ENCODE results near the gene PTPN14.

The PTPN14 gene

GRCh38 chr1:214569357-214570004 lies 18.1 kb upstream of the PTPN14 start:
- Histone ChIP-seq H3K4me1 (ENCODE audit: control insufficient read depth, insufficient read depth, low read length) (peaks cover 11% of the 10 kb centered on the region; the same call in 1 of the 2 replicates), H3K27ac (ENCODE audit: extremely low read depth, low read depth, low read length) (no peak overlapping the region), H3K9me3 (ENCODE audit: control insufficient read depth, insufficient read depth, low read depth, low read length) (no peaks in the 10 kb centered on the region), H3K36me3 (ENCODE audit: control insufficient read depth in 2 of 2, insufficient read depth in 1 of 2, low read length in 2 of 2) (no peaks in the 10 kb centered on the region), H3K4me3 (ENCODE audit: low read depth, low read length) (no peak overlapping the region)
- POLR2A ChIA-PET, result no interaction called here
- peak; percentile 68 for TF ChIP-seq ZBTB17 (tag by site-specific recombination; IDR thresholded peaks at IDR 0.05)
- TF ChIP-seq ZNF266 (tag by site-specific recombination; IDR thresholded peaks at IDR 0.05; ENCODE audit: low read depth), result no peak
- TF ChIP-seq ZNF366 (tag by site-specific recombination; conservative IDR thresholded peaks at IDR 0.05), result peak; percentile 71; the same call in 1 of the 2 replicates
- CTCF ChIA-PET, result interaction anchor here (1.1 to 1.3 kb wide), 3 partner anchors 9 to 16 kb away, joined by 3 to 5 read pairs (median 5); no protein-coding TSS in a partner anchor

- Histone ChIP-seq H3K9me3 (ENCODE audit: control insufficient read depth, insufficient read depth, low read depth, low read length) (no peaks in the 10 kb centered on the region), H3K4me1 (ENCODE audit: control insufficient read depth, insufficient read depth, low read length) (peaks cover 11% of the 10 kb centered on the region; the same call in 1 of the 2 replicates), H3K4me3 (ENCODE audit: low read depth, low read length) (no peak overlapping the region), H3K36me3 (ENCODE audit: control insufficient read depth in 2 of 2, insufficient read depth in 1 of 2, low read length in 2 of 2) (no peaks in the 10 kb centered on the region), H3K27ac (ENCODE audit: extremely low read depth, low read depth, low read length) (no peak overlapping the region; the same call in 1 of the 2 replicates)
- ChIA-PET CTCF (interaction anchor here (0.6 to 1.1 kb wide), 5 partner anchors 8 to 331 kb away, joined by 3 to 5 read pairs (median 3); no protein-coding TSS in a partner anchor), POLR2A (no interaction called here)
- TF ChIP-seq FEZF1 (tag by site-specific recombination; IDR thresholded peaks at IDR 0.05), result peak; percentile 18; the same call in 1 of the 2 replicates
- 0 out of 2 replicates have a peak, but pooled peaks have one; percentile 33 for TF ChIP-seq ZXDB (tag by site-specific recombination; IDR thresholded peaks at IDR 0.05)
- TF ChIP-seq ATF2 (tag by site-specific recombination; IDR thresholded peaks at IDR 0.05; ENCODE audit: low read depth), result no peak
- TF ChIP-seq ZBTB17 (tag by site-specific recombination; IDR thresholded peaks at IDR 0.05), result peak; percentile 4; the same call in 1 of the 2 replicates
- TF ChIP-seq ZNF302 (tag by site-specific recombination; IDR thresholded peaks at IDR 0.05; ENCODE audit: low read depth), result no peak
- no peak for TF ChIP-seq ZNF394 (tag by site-specific recombination; IDR thresholded peaks at IDR 0.05; ENCODE audit: borderline replicate concordance)
- TF ChIP-seq ZNF843 (tag by site-specific recombination; IDR thresholded peaks at IDR 0.05), result 0 out of 2 replicates have a peak, but pooled peaks have one; percentile 57
- TF ChIP-seq ZNF600 (tag by site-specific recombination; IDR thresholded peaks at IDR 0.05), result peak; percentile 44; the same call in 1 of the 2 replicates
- TF ChIP-seq ZNF785 (tag by site-specific recombination; IDR thresholded peaks at IDR 0.05), result no peak
- TF ChIP-seq ZNF26 (tag by site-specific recombination; IDR thresholded peaks at IDR 0.05), result no peak
- TF ChIP-seq PRDM6 (tag by site-specific recombination; IDR thresholded peaks at IDR 0.05), result peak; percentile 57; the same call in 1 of the 2 replicates
- TF ChIP-seq TCF7L2 (IDR thresholded peaks at IDR 0.05; ENCODE audit: borderline replicate concordance, low read depth, low read length), result no peak
- TF ChIP-seq ZNF596 (tag by site-specific recombination; IDR thresholded peaks at IDR 0.05), result no peak
- peak; percentile 80 for TF ChIP-seq SCRT1 (tag by site-specific recombination; IDR thresholded peaks at IDR 0.05; ENCODE audit: borderline replicate concordance)
- TF ChIP-seq ZNF610 (tag by site-specific recombination; IDR thresholded peaks at IDR 0.05; ENCODE audit: borderline replicate concordance), result peak; percentile 30; the same call in 1 of the 2 replicates
- peak; percentile 84 for TF ChIP-seq SCRT2 (tag by site-specific recombination; IDR thresholded peaks at IDR 0.05)
- TF ChIP-seq ZNF692 (tag by site-specific recombination; IDR thresholded peaks at IDR 0.05), result no peak
These were observed 16.9 kb upstream of the PTPN14 start for GRCh38 chr1:214568328-214568727.

Measured in HEK293 (cell line).